OCI-LY7 (cell line): Measurements from ENCODE around the gene TTLL10. TPM values are rescaled to one million over a fixed set of nuclear protein-coding genes. Genes with fewer than 3 reads are reported as not detected.

ENCODE experiments used
- BruUV-seq: library from RNA; stranded (reverse); fragments of 400-500 nt; replicated peaks from 2 replicates; lab custom pipeline; 2021; lab: Mats Ljungman, UMichigan
- CTCF ChIA-PET: fragments of 300-600 bp; sonication (Branson Sonifier 250); formaldehyde crosslinking; loops from one replicate; lab custom pipeline; 2022; ENCODE audit warnings: antibody characterized with exemption; ENCODE audit not compliant: unreplicated experiment; lab: Charles Lee
- POLR2A ChIA-PET: fragments of 300-600 bp; sonication (Branson Sonifier 250); formaldehyde crosslinking; loops from one replicate; lab custom pipeline; 2022; ENCODE audit warnings: antibody characterized with exemption; lab: Charles Lee
- DNase-seq: peaks from one replicate; pipeline ENCODE4 v3.0.0-alpha.2; 2015; ENCODE audit warnings: low spot score
- H2AFZ ChIP-seq: fragments of 200-600 bp; sonication (generic), shearing (Covaris generic); 2 replicates; pipeline ENCODE4 v1.6.1; 2014; ENCODE audit warnings: mild to moderate bottlenecking, antibody characterized with exemption, low read length, moderate library complexity
- H3K27ac ChIP-seq: fragments of 200-600 bp; sonication (generic); 2 replicates; pipeline ENCODE4 v1.5.1; 2014; ENCODE audit warnings: mixed run types, low read depth, mild to moderate bottlenecking, moderate library complexity, low read length, inconsistent platforms; ENCODE audit not compliant: poor library complexity, severe bottlenecking
- H3K36me3 ChIP-seq: fragments of 200-600 bp; sonication (generic); 2 replicates; pipeline ENCODE4 v1.6.1; 2014; ENCODE audit warnings: mild to moderate bottlenecking, antibody characterized with exemption, low read length, moderate library complexity, mixed read lengths; ENCODE audit not compliant: insufficient read depth
- H3K4me1 ChIP-seq: fragments of 200-600 bp; sonication (generic); 2 replicates; pipeline ENCODE4 v1.5.1; 2014; ENCODE audit warnings: mild to moderate bottlenecking, low read length; ENCODE audit not compliant: insufficient read depth, poor library complexity, severe bottlenecking
- H3K4me2 ChIP-seq: fragments of 200-600 bp; sonication (generic); 2 replicates; pipeline ENCODE4 v1.6.1; 2014; ENCODE audit warnings: mild to moderate bottlenecking, low read length
- H3K4me3 ChIP-seq: fragments of 200-600 bp; sonication (generic); 2 replicates; pipeline ENCODE4 v1.5.1; 2014; ENCODE audit warnings: mild to moderate bottlenecking, low read depth, low read length; ENCODE audit not compliant: poor library complexity, severe bottlenecking
- H3K79me2 ChIP-seq: fragments of 200-600 bp; sonication (generic); 2 replicates; pipeline ENCODE4 v1.6.1; 2016; ENCODE audit warnings: low read depth, mild to moderate bottlenecking, low read length, moderate library complexity, mixed read lengths; ENCODE audit not compliant: insufficient read depth
- H3K9me2 ChIP-seq: fragments of 200-600 bp; sonication (generic); 2 replicates; pipeline ENCODE4 v1.6.1; 2016; ENCODE audit warnings: mild to moderate bottlenecking, low read length, mixed read lengths; ENCODE audit not compliant: insufficient read depth
- H3K9me3 ChIP-seq: fragments of 200-600 bp; sonication (generic); 2 replicates; pipeline ENCODE4 v1.6.1; 2014; ENCODE audit warnings: mild to moderate bottlenecking, mixed run types, low read length, mixed read lengths
- H4K20me1 ChIP-seq: fragments of 200-600 bp; sonication (generic); 2 replicates; pipeline ENCODE4 v1.6.1; 2014; ENCODE audit warnings: mild to moderate bottlenecking, antibody characterized with exemption, low read length, moderate library complexity, mixed read lengths; ENCODE audit not compliant: insufficient read depth
- CTCF ChIP-seq: fragments of 200-600 bp; sonication (generic); conservative IDR thresholded peaks from 2 replicates; pipeline ENCODE4 v1.5.1; 2014; ENCODE audit warnings: mild to moderate bottlenecking, antibody characterized with exemption, low read length, moderate library complexity, mixed read lengths
- EZH2phosphoT487 ChIP-seq: fragments of 200-600 bp; sonication (generic); IDR thresholded peaks from 2 replicates; pipeline ENCODE4 v1.6.1; 2018; ENCODE audit warnings: low read depth, borderline replicate concordance, mild to moderate bottlenecking, mixed run types, antibody characterized with exemption, low read length, moderate library complexity, mixed read lengths
- intact Hi-C: fragments of 100-400 bp; cut with micrococcal nuclease; formaldehyde crosslinking; loops from one replicate; pipeline ENCODE4 v1.10.0; 2022; ENCODE audit not compliant: unreplicated experiment
- total RNA-seq, 2 experiments: library from RNA; depleted of rRNA in 1 of 2; stranded (reverse); fragments of >200 nt in 1 of 2; shearing (Covaris generic) in 1 of 2; gene quantifications; 2 replicates each; pipeline ENCODE4 v1.2.3, GENCODE V29; 2014 to 2022

TTLL10 gene
- total RNA-seq, 2 experiments from 2014 or later, result not detected

DNA sequence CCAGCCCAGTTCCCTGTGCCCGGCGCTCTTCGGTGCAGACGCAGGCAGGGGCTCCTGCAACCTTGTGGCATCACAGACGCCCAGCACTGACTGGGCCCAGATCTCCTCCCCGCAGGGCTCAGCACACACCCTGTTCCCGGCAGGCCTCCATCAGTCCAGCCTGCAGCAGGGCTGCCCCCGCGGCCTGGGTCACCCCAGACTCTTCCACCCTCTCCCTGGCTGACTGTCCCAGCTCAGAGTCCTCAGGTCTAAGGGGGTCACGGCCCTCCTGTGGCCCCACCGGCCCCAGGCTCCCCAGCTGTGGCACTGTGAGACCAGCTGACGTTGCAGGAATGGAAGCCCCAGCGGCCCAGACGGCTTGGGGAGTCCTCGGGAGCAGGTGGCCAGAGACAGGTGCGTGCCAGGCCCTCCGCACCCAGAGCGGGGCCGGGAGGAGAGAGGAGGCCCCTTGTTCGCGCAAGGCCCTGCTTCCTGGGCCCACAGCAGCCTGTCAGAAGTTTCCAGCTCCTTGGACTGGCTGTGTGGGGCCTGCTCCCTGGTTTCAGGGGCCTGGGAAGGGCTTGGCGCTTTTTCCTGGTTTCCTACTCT is 62.6 kb downstream of the TTLL10 start:
- Histone ChIP-seq H3K4me3 (no peak overlapping the region), H3K36me3 (no peaks in the 10 kb centered on the region), H3K9me3 (no peaks in the 10 kb centered on the region), H3K4me2 (no peak overlapping the region), H3K27ac (no peak overlapping the region), H4K20me1 (no peaks in the 10 kb centered on the region), H2AFZ (no peak overlapping the region), H3K4me1 (peaks cover 15% of the 10 kb centered on the region), H3K9me2 (no peaks in the 10 kb centered on the region), H3K79me2 (peaks cover 25% of the 10 kb centered on the region)
- BruUV-seq, result no TSS peak
- TF ChIP-seq EZH2phosphoT487 (no peak), CTCF (no peak)
- ChIA-PET POLR2A (no interaction called here), CTCF (no interaction called here)
- no peak for DNase-seq
- intact Hi-C loops, result loop anchor here (10.0 kb wide), 1 partner anchor 201 kb away; no protein-coding TSS in a partner anchor

DNA sequence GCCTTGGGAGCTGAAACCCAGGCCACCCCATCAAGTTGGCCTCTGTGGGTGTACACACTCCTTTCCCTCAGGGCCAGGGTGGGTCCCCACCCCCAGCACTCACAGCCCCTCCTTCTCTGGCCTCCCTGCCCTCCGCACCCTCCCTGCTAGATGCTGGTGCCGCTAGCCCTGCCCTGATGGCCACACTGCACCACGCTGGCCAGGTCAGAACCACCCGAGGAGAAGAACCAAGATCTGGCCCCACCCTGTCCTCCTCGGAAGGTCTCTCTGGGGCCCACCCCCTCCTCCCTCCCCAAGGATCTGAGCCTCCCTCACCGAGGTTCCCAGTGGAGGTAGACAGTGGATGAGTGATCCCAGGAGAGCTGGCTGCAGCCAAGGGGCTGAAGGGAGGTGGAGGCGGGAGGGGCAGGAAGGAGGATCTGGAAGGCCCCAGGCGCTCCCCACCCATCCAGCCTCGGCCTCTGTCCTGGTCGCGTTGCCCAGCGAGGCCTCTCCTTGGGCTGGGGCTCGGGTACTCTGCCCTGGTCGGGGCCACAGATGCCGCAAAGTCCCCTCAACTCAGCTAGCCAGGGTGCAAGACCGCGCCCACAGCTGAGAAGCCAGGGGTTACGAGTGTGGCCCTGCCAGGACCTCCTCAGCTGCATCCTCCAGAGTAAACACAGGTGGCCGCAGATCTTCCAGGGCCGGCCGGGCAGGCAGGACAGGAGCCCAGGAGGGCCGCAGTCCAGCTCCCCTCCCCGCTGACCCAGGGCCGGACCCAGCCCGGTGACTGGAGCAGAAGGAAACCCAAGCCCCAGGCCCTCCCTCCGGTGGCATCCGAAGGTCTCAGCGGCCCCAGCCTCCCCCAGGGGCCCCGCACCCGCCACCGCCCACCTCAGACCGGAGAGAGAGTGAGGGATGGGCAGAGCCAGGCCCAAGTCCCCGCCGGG is 63.5 kb downstream of the TTLL10 start:
- H3K4me1 ChIP-seq, result peaks cover 15% of the 10 kb centered on the region
- no peak for DNase-seq
- intact Hi-C loops, result loop anchor here (10.0 kb wide), 1 partner anchor 202 kb away; no protein-coding TSS in a partner anchor
- TF ChIP-seq EZH2phosphoT487, result no peak
- TF ChIP-seq CTCF, result no peak
- CTCF ChIA-PET, result no interaction called here
- peaks cover 23% of the 10 kb centered on the region for H3K79me2 ChIP-seq
- H3K27ac ChIP-seq, result no peak overlapping the region
- no peak overlapping the region for H2AFZ ChIP-seq
- H3K4me3 ChIP-seq, result no peak overlapping the region
- no peak overlapping the region for H3K4me2 ChIP-seq
- POLR2A ChIA-PET, result interaction anchor here (0.7 kb wide), 1 partner anchor 117 kb away, joined by 3 read pairs; no protein-coding TSS in a partner anchor
- no peaks in the 10 kb centered on the region for H3K36me3 ChIP-seq
- no TSS peak for BruUV-seq
- H3K9me3 ChIP-seq, result no peaks in the 10 kb centered on the region
- no peaks in the 10 kb centered on the region for H3K9me2 ChIP-seq
- H4K20me1 ChIP-seq, result no peaks in the 10 kb centered on the region
